HG03354 (cell line): ENCODE measurements around the gene CDC25B.

Experiments used
- ATAC-seq: cut with Tn5 transposase; IDR thresholded peaks from one replicate; pipeline ENCODE4 v1.9.1; 2021; ENCODE audit warnings: mild to moderate bottlenecking; ENCODE audit not compliant: unreplicated experiment, poor library complexity, severe bottlenecking

CDC25B gene

GRCh38 chr20:3801846-3802245 lies 5.7 kb downstream of the CDC25B start:
- no peak for ATAC-seq

- ATAC-seq = no peak
Measured at GRCh38 chr20:3802524-3803239, 6.6 kb downstream of the CDC25B start.

- ATAC-seq = no peak
Measured at GRCh38 chr20:3803289-3803688, 7.2 kb downstream of the CDC25B start.

- no peak for ATAC-seq
Measured at GRCh38 chr20:3803854-3804253, 7.7 kb downstream of the CDC25B start.

GRCh38 chr20:3804254-3804751 lies 8.2 kb downstream of the CDC25B start:
- no peak for ATAC-seq

GRCh38 chr20:3804781-3805180 lies 8.7 kb downstream of the CDC25B start:
- ATAC-seq = no peak

GRCh38 chr20:3808544-3808943 lies 12.4 kb downstream of the CDC25B start:
- no peak for ATAC-seq

- no peak for ATAC-seq
Measured at GRCh38 chr20:3811467-3812258, 15.6 kb downstream of the CDC25B start.

GRCh38 chr20:3812259-3812681 lies 16.2 kb downstream of the CDC25B start:
- ATAC-seq = no peak

GRCh38 chr20:3812975-3813847 lies 17.1 kb downstream of the CDC25B start:
- ATAC-seq = no peak

GRCh38 chr20:3813848-3814581 lies 17.9 kb downstream of the CDC25B start:
- no peak for ATAC-seq

- no peak for ATAC-seq
Measured at GRCh38 chr20:3814928-3815495, 18.9 kb downstream of the CDC25B start.

- no peak for ATAC-seq
Measured at GRCh38 chr20:3815703-3816315, 19.7 kb downstream of the CDC25B start.

GRCh38 chr20:3818155-3819151 lies 22.3 kb downstream of the CDC25B start:
- ATAC-seq = no peak

- no peak for ATAC-seq
Measured at GRCh38 chr20:3819411-3820047, 23.4 kb downstream of the CDC25B start.

GRCh38 chr20:3820048-3820900 lies 24.2 kb downstream of the CDC25B start, which contains the start of gene AP5S1:
AP5S1 (plus strand) TSS chr20:3820547; CDS start chr20:3822118, 1,571 bp downstream.
- ATAC-seq = peak; percentile 81
